Subcutaneous adipose tissue (tissue), 4 donors: ENCODE data around the gene FAM204A. TPM values are rescaled to one million over a fixed set of nuclear protein-coding genes. Genes with fewer than 3 reads are reported as not detected.

Experiments
- CTCF ChIP-seq: fragments of 450-650 bp; IDR thresholded peaks from one replicate; pipeline ENCODE4 v1.5.1; 2016; ENCODE audit warnings: low read depth, mild to moderate bottlenecking, control low read depth, antibody characterized with exemption, moderate library complexity
- total RNA-seq, 4 donors: library from RNA; depleted of rRNA; stranded (reverse); fragments of >200 nt; gene quantifications; one replicate each; pipeline ENCODE4 v1.1.0, GENCODE V29; 2016

The FAM204A gene
- total RNA-seq, 4 donors from 2014 or later = 57.4 to 90.9 (median 63.4) TPM

- TF ChIP-seq CTCF = no peak
These were observed 54.9 kb downstream of the FAM204A start for GRCh38 chr10:118287076-118287806.

- no peak for TF ChIP-seq CTCF
These were observed 55.9 kb downstream of the FAM204A start for GRCh38 chr10:118286051-118286838.

GRCh38 chr10:118282670-118283069, 59.5 kb downstream of the FAM204A start:
- TF ChIP-seq CTCF = no peak

GRCh38 chr10:118278649-118279048, 63.5 kb downstream of the FAM204A start:
- TF ChIP-seq CTCF = no peak

GRCh38 chr10:118277871-118278270, 64.3 kb downstream of the FAM204A start:
- TF ChIP-seq CTCF = no peak

- TF ChIP-seq CTCF = no peak
These were observed 65.4 kb downstream of the FAM204A start for GRCh38 chr10:118276727-118277126.

GRCh38 chr10:118276204-118276603, 65.9 kb downstream of the FAM204A start:
- no peak for TF ChIP-seq CTCF
